Epithelial cell of proximal tubule (primary cell): Measurements from ENCODE around the gene OR2A42. TPM values are rescaled to one million over a fixed set of nuclear protein-coding genes. Genes with fewer than 3 reads are reported as not detected.
"Not testable (repeated sequence)": the region's sequence is repeated elsewhere in the genome, so short reads cannot be mapped to it uniquely, and the experiment has no call there.

Source experiments
- DNase-seq: peaks from one replicate; pipeline ENCODE4 v3.0.0-alpha.2; 2011; ENCODE audit warnings: low read depth
- H3K4me3 ChIP-seq: 2 replicates; pipeline ENCODE4 v1.5.1; 2011; ENCODE audit warnings: low read depth, mild to moderate bottlenecking, low read length
- total RNA-seq: library from RNA; depleted of rRNA; stranded (reverse); fragments of >200 nt; gene quantifications from 2 replicates; pipeline ENCODE4 v1.2.3, GENCODE V29; 2015

The OR2A42 gene
- total RNA-seq, 1 donor from 2014 or later, result not detected

DNA sequence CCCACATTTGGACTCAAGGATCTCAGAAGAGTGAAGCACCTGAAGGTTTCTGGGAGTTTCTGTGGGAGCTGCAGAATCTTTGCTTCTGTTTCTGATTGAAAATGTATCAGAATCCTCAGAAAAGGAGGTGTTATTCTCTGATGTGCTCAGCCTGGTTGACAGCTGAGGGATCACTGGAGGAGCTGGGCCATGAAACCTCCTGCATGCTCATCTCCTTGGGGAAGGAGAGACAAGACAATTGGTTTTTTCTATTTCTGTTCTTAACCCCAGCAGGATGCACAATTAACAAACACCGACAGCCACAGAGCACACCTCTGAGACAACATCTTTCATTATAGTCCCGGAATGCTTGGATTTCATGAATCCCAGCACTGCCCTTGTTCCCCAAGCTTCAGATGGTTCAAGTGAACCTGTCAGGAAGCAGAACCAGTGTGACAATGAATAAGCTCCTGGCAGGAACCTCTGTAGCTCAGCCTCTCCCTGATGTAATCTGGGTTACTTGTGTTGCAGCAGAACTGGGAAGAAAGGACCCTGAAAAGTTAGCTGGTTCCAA is 799 bp downstream of the OR2A42 start:
- DNase-seq, result not testable (repeated sequence)

GRCh38 chr7:144233039-144233438 is 6.4 kb downstream of the OR2A42 start:
- H3K4me3 ChIP-seq, DNase-seq: not testable (repeated sequence)

More for the DNA sequence above, 799 bp downstream of the OR2A42 start:
- not testable (repeated sequence) for H3K4me3 ChIP-seq

GRCh38 chr7:144231027-144231426 is 8.4 kb downstream of the OR2A42 start:
- not testable (repeated sequence) for DNase-seq, H3K4me3 ChIP-seq

- not testable (repeated sequence) for H3K4me3 ChIP-seq, DNase-seq
Observed at GRCh38 chr7:144228810-144229209, 10.6 kb downstream of the OR2A42 start.

DNA sequence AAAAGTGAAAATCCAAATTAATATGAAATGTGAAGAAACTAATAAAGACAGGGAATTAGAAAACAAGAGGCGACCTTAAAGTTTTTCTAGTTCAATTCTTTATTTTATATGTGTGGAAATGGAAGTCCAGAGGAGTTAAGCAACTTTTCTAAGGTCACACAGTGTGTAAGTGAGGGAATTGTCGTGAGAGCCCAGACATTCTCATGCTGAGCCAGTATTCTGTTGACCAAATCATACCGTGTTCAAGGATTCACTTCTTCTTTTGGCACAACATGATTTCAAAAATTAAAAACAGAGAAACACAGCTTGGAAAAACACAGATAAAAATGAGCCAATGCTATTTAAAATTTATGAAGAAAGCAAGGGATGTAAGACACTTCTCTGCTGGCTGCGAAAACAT is 12.5 kb downstream of the OR2A42 start:
- DNase-seq, result not testable (repeated sequence)

GRCh38 chr7:144223675-144224074 is 15.7 kb downstream of the OR2A42 start:
- not testable (repeated sequence) for H3K4me3 ChIP-seq, DNase-seq

More for the DNA sequence above, 12.5 kb downstream of the OR2A42 start:
- H3K4me3 ChIP-seq, result not testable (repeated sequence)

DNA sequence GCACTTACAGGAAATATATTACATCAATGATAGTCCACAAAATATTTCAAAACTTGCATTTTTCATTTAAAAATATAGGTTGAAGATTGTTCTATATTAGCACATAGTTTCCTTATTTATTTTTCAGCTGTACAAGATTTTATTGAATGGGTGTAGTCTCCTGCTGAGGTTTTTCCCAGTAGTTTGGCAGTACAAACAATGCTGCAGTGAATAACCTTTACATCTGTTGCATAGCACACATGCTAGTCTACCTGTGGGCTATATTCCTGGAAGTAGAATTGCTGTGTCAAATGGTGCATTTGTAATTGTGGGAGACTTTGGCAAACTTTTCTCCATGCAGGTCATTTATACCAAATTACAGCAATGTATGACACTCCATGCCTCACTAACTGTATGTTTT is 18.9 kb downstream of the OR2A42 start:
- not testable (repeated sequence) for H3K4me3 ChIP-seq

GRCh38 chr7:144219149-144219548 is 20.3 kb downstream of the OR2A42 start:
- H3K4me3 ChIP-seq, result not testable (repeated sequence)

More for the DNA sequence above, 18.9 kb downstream of the OR2A42 start:
- DNase-seq, result not testable (repeated sequence)

GRCh38 chr7:144218581-144218980 is 20.8 kb downstream of the OR2A42 start:
- DNase-seq, H3K4me3 ChIP-seq: not testable (repeated sequence)

More at GRCh38 chr7:144219149-144219548, 20.3 kb downstream of the OR2A42 start:
- not testable (repeated sequence) for DNase-seq

GRCh38 chr7:144217200-144217599 is 22.2 kb downstream of the OR2A42 start:
- DNase-seq, H3K4me3 ChIP-seq: not testable (repeated sequence)

GRCh38 chr7:144205306-144205705 is 34.1 kb downstream of the OR2A42 start:
- not testable (repeated sequence) for H3K4me3 ChIP-seq, DNase-seq

- not testable (repeated sequence) for H3K4me3 ChIP-seq, DNase-seq
Observed at GRCh38 chr7:144203086-144203485, 36.3 kb downstream of the OR2A42 start.

DNA sequence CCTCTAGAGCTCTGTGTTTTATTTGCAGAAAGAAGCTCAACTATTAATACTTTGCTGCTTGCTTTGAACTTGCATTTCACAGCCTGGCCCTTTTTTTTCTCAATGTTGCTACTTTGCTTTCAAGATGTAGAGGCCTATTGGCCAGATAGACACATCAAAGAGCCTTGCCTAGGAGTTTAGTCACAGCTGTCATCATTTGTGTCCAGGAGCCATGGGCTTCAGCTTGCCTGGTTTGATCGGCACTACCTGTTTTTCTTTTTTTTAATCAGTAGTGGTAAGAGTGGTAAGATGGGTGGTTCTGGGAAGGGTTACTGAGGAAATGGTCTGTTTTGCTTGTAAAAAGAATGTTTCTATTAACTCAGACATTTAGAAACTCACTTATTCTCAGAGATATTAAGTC is 37.4 kb downstream of the OR2A42 start:
- not testable (repeated sequence) for DNase-seq, H3K4me3 ChIP-seq

DNA sequence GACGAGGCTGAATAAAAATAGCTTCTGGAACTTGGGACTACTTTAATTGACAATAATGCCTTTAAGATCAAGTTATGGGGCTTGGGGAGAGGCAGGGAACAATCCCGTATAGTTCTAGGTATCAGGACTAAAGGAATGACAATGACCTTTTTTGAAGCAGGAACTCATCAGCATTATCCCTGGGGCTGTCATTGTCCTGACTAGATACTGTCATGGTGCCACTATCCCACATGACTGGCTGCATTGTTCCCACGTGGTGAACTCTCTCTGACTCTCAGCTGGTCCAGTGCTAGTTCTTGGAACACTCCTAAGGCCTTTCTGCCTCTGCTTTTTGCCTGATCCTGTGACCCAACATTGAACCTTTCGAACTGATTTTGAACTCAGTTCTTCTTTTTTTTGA is 40.5 kb downstream of the OR2A42 start:
- DNase-seq, H3K4me3 ChIP-seq: not testable (repeated sequence)

- H3K4me3 ChIP-seq, DNase-seq: not testable (repeated sequence)
Observed at GRCh38 chr7:144195212-144195872, 44.1 kb downstream of the OR2A42 start, which contains the start of gene ARHGEF35. ARHGEF35 (minus strand) TSS chr7:144195833; CDS start chr7:144188383, 7,450 bp downstream.

DNA sequence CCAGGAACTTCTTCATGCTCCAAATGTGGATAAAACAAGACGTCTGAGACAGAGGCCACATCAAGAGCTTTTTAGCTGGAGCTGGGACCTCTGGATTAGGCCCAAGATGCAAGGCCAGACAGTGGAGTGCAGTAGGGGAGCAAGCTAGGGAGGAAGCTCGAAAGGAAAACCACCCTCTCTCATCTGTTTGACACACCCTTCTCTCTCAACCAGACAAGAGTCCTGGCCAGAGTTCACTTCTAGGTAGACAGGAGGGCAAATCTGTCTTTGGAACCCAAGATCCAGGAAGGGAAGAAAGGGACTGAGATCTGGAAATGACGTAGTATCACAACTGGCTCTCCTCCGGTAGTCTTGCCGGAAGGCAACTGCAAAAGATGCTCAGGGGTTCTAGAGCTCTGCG is 45.0 kb downstream of the OR2A42 start:
- H3K4me3 ChIP-seq, DNase-seq: not testable (repeated sequence)

GRCh38 chr7:144193782-144194181 is 45.6 kb downstream of the OR2A42 start:
- not testable (repeated sequence) for DNase-seq, H3K4me3 ChIP-seq

DNA sequence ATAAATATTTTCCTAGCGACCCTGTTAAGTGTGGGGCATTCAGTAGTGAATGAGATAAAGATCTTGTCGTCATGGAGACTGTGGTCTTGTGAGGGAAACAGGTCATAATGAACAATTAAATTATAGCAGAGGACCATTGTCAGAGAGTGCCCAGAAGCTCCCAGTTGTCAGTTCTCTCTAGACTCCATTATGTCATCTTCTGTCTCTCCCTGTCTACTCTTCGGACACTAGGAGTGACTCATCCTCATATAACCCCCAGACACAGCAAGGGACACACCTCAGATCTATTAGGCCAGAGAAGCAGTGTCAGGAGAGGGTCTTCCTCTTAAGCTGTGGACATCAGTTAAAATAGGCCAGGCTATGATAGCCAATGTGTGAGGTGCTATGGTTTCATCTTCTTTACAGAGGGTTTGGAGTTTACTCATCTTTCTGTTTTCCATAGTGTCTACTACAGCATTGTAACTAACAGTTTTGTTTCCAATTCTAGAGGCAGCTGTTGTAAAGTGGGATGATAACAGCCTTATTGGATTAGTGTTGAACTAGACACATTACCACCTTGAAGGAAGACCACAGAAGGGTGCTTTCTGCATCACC is 50.7 kb downstream of the OR2A42 start:
- DNase-seq, H3K4me3 ChIP-seq: not testable (repeated sequence)

DNA sequence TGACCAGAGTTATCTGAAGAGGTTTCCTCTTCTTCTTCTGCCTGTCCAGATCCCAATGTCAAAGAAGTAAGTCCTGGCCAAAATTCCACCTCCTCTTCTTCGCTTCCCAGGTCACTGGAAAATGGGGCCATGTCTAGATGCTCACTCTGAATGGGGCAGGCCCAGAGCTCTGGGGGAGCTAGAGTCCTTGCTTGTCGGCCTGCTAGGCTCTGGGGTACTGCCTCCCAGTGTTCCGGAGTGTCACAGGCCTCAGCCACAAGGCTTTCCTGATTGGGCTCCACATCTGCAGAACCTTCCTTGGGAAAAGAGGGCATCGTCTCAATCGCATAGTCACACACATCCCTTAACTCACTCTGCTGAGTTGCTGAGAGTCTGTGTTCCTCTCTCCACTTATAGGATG is 51.6 kb downstream of the OR2A42 start:
- H3K4me3 ChIP-seq, result not testable (repeated sequence)

DNA sequence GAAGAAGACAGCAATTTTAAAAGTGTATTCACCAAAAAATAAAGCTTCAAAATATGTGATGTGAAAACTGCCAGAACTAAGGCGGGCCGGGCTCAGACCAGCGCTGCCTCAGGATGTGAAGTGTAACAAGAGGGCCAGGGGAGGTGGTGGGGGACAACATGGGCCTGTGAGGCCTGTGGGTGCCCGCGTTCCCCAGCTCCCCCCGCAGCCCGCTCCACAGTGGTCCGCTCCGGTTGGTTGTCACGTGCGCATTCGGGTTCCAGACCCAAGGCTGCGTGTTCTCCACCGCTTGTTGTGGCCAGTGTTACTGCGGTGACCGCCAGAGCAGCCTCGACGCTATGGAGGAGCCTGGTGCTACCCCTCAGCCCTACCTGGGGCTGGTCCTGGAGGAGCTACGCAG is 56.2 kb downstream of the OR2A42 start, which contains the start of gene CTAGE4:
TSS of gene CTAGE4 (plus strand) at position 301 of the 400 bp plus-strand sequence. CDS start at position 339, 38 bp downstream.
- not testable (repeated sequence) for H3K4me3 ChIP-seq, DNase-seq

More for the DNA sequence above, 51.6 kb downstream of the OR2A42 start:
- not testable (repeated sequence) for DNase-seq
